ENCODE data around the gene SLC16A9.
A peak's percentile ranks its signal among the peaks of the same experiment; 100 is the strongest.

Gene SLC16A9

DNA sequence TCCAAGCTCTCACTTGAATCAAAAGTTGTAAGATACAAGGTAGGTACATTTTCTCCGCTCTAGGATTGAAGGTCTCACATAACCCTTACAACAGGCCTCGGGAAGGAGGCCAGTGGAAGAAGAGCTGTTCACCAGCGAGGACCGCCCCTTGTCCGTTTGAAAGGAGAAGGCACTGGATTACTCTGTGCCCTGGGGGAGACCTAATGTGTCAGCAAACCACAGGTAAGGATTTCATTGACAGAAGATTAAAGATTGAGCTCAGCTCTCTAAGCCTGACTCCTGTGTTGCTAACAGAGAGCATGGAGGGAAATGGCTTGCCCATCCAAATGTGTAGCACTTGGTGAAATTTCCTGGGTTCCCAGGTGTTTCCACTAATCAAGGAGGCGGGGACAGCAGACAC lies 81.2 kb downstream of the SLC16A9 start:
- DNase-seq (ENCODE audit: low spot score) = no peak

DNA sequence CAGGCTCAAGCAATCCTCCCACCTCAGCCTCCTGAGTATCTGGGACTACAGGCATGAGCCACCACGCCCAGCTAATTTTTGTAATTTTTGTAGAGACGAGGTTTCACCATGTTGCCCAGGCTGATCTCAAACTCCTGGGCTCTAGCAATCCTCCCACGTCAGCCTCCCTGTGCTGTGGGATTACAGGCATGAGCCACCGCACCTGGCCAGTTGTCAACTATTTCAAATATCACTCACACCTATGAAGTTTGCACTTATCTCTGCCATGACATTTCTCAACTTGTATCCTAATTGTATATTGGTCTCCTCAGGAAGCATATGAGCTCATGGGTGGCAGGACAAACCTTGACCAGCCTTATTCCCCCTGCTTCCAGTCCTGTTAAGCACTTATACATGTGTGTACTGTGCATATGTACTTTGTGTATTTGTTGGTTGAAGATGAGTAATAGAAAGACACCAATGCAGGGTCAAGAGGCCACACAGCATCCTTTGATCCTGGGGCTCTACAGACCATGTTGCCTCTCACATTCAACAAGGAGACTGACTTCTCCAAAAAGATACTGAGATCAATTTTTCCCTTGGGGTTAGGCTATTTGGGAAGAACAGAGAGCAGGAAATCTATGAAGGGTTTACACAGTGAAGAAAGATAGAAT lies 82.2 kb downstream of the SLC16A9 start:
- no peak for DNase-seq (ENCODE audit: low spot score)

DNA sequence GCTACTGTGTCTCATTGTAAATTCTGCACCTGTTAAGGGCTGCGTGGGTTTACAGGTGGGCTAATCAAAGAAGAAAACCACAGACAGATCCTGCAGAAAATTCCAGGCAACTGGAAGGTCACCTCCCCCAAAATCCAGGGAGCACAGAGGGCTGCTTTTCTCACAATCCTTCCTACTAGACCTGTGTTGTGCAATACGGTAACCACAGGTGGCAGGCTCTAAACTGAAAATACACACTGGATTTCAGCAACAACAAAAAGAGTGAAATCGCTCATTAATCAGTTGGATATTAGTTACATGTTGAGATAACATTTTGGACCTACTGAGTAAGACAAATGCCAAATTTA lies 83.2 kb downstream of the SLC16A9 start:
- DNase-seq (ENCODE audit: low spot score) = no peak

DNA sequence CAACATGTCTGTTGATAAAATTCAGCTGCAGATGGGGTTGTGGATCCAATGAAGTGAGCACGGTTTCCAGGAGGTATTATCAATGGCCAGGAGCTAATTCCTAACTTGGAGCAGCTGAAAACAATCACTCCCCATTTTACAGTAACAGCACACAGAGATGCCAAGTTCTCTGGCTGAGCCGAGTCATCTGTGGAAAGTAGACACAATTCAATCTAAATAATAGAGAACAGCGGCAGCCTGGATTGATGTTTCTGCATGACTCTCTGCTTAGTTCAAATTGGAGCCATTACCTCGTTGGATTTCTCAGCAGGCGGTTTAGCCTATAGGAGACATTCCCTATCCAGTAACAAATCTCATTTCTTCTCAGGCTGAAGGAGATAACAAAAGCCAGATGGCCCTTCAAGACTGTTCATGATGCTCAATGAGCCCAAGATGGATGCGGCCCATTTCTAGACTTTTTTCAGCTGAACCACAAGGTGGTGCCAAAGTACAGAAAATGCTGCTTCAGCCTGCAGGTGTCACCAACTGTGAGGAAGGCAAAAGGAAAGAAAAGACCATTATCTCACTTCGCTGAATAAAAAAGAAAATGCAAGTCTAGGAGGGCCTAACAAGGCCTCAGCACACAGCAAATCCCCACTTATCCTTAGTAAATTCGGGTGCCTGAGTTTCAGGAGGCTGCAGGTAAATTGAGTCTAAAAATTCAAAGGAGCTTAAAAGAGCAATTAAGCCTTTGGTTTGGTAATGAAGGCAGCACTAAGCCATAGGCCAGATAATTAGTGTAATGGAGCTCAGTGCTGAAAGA lies 83.7 kb downstream of the SLC16A9 start:
- DNase-seq (ENCODE audit: low spot score) = peak; percentile 69

DNA sequence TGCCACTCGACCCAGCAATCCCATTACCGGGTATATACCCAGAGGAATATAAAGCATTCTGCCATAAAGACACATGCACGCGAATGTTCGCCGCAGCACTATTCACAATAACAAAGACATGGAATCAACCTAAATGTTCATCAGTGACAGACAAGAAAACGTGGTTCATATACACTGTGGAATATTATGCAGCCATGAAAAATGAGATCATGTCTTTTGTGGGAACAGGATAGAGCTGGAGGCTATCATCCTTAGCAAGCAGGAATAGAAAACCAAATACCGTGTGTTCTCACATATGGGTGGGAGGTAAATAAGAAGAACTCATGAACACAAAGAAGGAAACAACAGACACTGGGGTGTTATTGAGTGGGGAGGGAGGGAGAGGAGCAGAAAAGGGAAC lies 84.7 kb downstream of the SLC16A9 start:
- no peak for DNase-seq (ENCODE audit: low spot score)

DNA sequence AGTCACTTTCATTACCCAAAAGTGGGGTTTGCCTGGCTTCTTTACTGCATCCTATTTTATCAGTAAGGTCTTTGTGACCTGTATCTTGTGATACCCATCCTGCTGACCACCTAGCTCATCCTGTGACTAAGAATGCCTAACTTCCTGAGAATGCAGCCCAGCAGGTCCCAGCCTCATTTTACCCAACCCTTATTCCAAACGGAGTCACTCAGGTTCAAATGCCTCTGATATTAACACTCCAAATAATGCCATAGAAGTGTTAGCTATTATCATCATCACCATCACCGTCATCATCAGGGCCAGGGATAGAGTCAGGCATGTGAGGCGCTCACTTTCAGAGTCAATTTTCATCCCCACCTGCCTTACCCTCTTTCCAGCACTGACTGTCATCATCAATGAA lies 85.5 kb downstream of the SLC16A9 start:
- DNase-seq (ENCODE audit: low spot score) = no peak

DNA sequence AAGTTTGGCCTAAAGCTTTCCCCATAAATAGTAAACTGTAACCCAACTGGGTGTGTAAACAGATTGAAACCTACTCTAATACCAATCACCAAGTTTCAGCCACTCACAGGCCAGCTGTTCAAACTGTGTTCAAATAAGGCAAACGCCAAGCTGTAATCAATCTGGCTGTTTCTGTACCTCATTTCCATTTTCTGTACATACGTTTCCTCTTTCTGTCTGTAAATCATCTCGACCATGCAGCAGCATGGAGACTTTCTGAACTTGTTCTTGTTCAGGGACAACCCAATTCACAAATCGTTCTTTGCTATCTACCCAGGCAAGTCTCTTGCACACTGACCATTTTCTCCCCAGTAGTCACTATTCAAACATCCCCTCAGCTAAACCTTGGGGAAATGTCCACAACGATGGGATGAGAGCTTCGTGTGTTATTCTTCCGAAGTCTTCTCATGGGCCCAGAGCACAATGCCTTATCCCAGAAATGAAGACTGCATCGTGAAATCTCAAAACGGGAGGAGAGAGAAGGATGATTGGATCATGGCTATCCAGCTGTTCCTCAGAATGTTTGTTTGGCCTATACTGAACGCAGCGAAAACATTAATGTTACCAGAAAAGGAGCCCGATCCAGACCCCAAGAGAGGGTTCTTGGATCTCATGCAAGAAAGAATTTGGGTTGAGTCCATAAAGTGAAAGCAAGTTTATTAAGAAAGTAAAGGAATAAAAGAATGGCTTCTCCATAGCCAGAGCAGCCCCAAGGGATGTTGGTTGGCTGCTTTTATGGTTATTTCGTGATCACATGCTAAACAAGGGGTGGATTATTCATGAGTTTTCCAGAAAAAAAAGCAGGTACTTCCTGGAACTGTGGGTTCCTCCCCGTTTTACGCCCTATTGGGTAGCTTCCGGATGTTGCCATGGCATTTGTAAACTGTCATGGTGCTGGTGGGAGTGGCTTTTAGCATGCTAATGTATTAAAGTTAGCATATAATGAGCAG lies 86.2 kb downstream of the SLC16A9 start:
- DNase-seq (ENCODE audit: low spot score) = no peak

DNA sequence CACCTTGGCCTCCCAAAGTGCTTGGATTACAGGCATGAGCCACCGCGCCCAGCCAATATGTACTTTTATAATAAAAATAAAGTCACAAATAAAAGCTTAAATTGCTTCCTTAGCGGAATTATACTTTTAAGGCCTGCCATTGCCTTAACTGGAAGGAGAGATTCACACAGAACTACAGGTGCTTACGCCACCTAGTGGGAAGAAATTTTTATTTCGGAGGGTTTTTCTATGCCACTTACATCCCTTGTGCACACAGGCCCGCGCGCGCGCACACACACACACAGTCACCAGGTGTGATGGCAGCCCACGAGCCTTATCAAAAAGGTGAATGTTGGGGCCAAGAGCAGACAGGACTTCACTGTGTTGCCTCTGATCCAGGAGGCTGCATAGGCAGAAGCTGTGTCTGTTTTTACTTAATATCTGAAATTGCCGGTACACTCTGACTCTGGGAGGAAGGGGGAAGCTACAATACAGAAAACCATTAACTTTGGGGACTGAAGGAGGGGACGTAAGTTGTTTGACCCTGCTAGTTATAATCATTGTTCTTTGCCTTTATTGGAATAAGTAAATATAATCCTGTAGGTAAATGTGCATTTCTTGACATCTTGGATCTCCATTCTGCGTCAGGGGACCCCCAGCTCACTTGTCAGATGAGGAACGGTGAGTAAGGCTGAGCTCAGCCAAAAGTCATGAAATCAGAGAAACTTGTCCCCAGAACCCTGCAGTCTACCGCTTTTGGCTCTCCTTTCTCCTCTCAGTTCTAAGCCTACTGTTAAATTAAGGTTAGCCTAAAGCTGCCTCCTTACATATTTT lies 87.1 kb downstream of the SLC16A9 start:
- peak; percentile 56 for DNase-seq (ENCODE audit: low spot score)

DNA sequence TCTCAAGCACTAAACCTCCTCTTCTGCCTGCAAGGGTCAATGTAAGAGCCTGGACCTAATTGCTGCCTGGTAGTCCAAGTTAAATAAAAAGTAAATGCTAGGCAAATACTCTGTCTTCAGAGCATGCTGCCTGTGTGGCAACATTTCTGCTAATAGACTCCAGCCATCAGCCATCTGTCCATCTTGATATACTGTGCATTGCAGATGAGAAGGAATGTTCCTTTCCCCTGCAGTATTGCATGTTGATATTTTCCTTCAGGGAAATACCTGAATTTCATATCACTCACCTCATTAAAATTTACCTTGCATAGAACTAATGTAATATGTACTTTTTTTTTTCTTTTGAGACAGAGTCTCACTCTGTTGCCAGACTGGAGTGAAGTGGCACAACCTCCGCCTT lies 87.9 kb downstream of the SLC16A9 start:
- DNase-seq (ENCODE audit: low spot score) = no peak

DNA sequence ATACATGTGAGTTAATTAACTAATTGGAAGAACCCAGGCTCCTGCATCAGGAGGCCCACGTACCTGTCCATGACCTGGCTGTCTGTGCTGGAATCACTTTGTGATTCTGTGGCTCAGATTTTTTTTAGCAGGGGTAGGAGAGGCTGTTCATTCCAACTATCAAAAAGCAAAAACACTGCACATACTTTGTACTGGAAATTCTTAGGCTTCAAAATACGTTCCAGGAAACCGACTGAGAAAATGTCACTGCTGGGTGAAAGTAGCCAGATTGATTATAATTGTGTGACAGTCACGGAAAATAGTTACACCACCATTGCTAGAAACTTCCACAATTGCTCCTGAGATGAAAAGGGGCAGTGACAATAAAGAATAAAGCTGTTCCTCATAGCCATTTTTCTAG lies 91.0 kb downstream of the SLC16A9 start:
- no peak for DNase-seq (ENCODE audit: low spot score)

DNA sequence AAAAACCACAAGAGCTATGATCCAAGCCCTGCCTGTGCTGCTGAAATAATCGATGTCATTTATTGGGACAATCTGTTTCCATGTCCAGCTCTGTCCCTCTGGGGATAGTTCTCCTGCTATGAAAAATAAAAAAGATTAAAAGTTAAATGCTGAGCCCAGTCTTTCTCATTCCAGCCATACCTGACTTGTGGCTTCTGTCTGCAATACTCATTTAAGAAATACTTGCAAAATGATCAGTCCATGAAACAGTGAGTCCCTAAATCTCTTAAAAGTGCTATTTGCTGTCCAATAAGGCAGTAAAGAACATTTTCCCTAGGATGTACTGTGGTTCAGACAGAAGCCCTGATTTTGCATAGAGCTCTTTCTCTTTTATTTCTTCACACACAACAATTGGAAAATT lies 91.7 kb downstream of the SLC16A9 start:
- DNase-seq (ENCODE audit: low spot score) = no peak

DNA sequence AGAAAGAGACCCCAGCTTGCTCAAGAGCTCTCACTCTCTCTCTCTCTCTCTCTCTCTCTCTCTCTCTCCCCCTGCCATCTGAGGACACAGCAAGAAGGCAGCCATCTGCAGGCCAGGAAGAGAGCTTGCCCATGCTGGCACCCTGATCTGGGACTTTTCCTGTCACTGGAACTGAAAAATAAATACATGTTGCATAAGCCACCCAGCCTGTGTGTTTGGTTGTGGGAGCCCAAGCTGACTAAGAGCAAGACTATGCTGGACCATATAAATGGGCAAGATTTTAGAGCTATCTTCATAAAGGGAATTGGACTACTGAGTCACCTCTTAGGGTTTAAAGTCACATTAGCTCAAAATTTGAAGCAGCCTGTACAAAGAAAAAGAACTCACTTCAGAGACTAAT lies 98.6 kb downstream of the SLC16A9 start:
- DNase-seq (ENCODE audit: low spot score) = no peak

DNA sequence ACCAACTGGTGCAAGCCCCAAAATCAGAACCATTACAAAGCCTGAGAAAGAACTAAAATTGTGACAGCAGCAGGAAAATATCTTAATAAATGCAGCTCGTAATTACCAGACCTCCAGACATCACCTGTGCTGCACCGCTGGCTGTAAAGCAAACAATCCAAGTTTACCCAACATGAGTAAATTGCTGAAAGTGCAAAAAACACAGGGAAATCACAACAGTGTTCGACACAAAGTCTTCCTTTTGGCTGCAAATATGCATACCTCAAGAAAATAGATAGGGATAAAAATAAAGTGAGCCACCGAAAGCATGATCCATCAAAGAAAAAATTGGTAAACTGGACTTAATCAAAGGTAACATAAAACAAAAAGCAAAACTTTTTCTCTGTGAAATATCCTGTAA lies 101.7 kb downstream of the SLC16A9 start:
- no peak for DNase-seq (ENCODE audit: low spot score)

DNA sequence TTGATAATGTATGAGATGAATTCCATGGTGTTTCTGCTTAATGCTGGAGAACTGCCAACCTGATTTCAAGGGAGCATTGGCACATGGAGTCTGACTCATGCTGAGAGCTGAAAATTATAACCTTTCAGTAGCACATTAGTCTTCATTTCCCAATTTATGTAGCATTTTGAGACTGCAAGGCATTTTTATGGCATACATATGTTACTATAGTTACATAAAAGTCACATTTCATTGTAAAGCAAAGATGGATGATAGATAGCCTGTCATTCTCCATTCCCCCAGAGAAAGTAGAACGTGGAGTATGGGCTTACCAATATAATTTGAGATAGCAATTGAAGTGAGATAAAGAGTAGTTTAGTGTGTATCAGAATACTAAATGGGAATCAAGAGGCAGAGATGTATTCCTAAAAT lies 103.1 kb downstream of the SLC16A9 start:
- DNase-seq (ENCODE audit: low spot score) = no peak

DNA sequence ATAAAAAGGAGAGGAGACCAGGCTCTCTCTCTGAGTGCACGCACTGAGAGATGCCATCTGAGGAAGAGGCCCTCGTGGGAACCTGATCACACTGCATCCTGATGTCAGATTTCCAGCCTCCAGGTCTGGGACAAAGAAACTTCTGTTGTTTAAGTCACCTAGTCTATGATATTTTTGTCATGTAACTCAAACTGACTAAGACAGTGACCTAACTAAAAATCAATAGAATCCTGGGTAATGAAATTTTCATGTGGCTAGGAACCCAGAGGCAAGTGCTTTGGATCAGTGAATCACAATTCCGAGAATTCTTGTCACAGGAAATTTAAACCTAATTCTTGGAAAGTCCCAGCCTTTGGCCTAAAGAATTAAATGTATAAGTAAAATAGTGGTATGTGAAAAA lies 107.7 kb downstream of the SLC16A9 start:
- DNase-seq (ENCODE audit: low spot score) = no peak
